NCI-H226 (cell line): ENCODE data around the gene PALD1.
A peak's percentile ranks its signal among the peaks of the same experiment; 100 is the strongest.

ENCODE experiments used
- DNase-seq: peaks from one replicate; pipeline ENCODE4 v3.0.0-alpha.2; 2015

The PALD1 gene

GRCh38 chr10:70615784-70616522 is 137.4 kb downstream of the PALD1 start:
- DNase-seq = peak; percentile 52

GRCh38 chr10:70616761-70617160 is 138.2 kb downstream of the PALD1 start:
- no peak for DNase-seq
